Natural killer cell treated with Interleukin-12 subunit alpha and Interleukin-12 subunit beta and Interleukin-15 and Interleukin-18, amount 100 ng/mL, for 72 hours (primary cell): ENCODE results near the gene DOCK4. TPM values are rescaled to one million over a fixed set of nuclear protein-coding genes. Genes with fewer than 3 reads are reported as not detected.

Experiments
- ATAC-seq, 2 donors: fragments of 150-1000 bp; cut with Tn5 transposase in 1 of 2; sonication (Bioruptor Pico), chemical (Tn5 transposase) in 1 of 2; 2 replicates each; pipeline ENCODE4 v1.10.0; 2021
- DNase-seq: peaks from one replicate; pipeline ENCODE4 v3.0.0; 2022; ENCODE audit warnings: low spot score
- H3K27ac Mint-ChIP-seq, 2 donors: 1 replicate in 1 of 2; 2 replicates in 1 of 2; pipeline ENCODE4 v1.8.0; 2022; ENCODE audit warnings: mixed read lengths in 2 of 2, mild to moderate bottlenecking in 1 of 2, moderate library complexity in 1 of 2
- H3K27me3 Mint-ChIP-seq, 2 donors: 1 replicate in 1 of 2; 2 replicates in 1 of 2; pipeline ENCODE4 v1.8.0; 2022; ENCODE audit warnings: mixed read lengths in 2 of 2
- H3K36me3 Mint-ChIP-seq: one replicate; pipeline ENCODE4 v1.8.0; 2022; ENCODE audit warnings: mixed read lengths
- H3K4me1 Mint-ChIP-seq, 2 donors: 1 replicate in 1 of 2; 2 replicates in 1 of 2; pipeline ENCODE4 v1.8.0; 2022; ENCODE audit warnings: low read depth in 2 of 2, mixed read lengths in 2 of 2, mild to moderate bottlenecking in 1 of 2
- H3K4me3 Mint-ChIP-seq: one replicate; pipeline ENCODE4 v1.8.0; 2022; ENCODE audit warnings: mixed read lengths
- H3K9me3 Mint-ChIP-seq: 2 replicates; pipeline ENCODE4 v1.8.0; 2022; ENCODE audit warnings: mixed read lengths
- total RNA-seq, 2 donors: library from RNA; stranded (reverse); gene quantifications; one replicate each; pipeline ENCODE4 v1.2.3, GENCODE V29; 2022

DOCK4 gene
- total RNA-seq, 2 donors from 2014 or later, result 1.8 to 3.3 TPM

- DNase-seq (no peak), ATAC-seq (no peak)
- no peaks in the 10 kb centered on the region for H3K9me3 Mint-ChIP-seq
- peaks cover 2% of the 10 kb centered on the region in 2 donors for H3K27me3 Mint-ChIP-seq
- H3K36me3 Mint-ChIP-seq, result no peaks in the 10 kb centered on the region
- H3K4me1 Mint-ChIP-seq, result no peaks in the 10 kb centered on the region
- no peak overlapping the region for H3K4me3 Mint-ChIP-seq
- no peak overlapping the region for H3K27ac Mint-ChIP-seq
Measured at GRCh38 chr7:112050250-112050881, 155.8 kb downstream of the DOCK4 start.

- Mint-ChIP-seq H3K4me3 (no peak overlapping the region), H3K27me3 (peaks cover 2 to 9% of the 10 kb centered on the region in 2 donors), H3K36me3 (no peaks in the 10 kb centered on the region), H3K9me3 (no peaks in the 10 kb centered on the region), H3K27ac (no peak overlapping the region), H3K4me1 (no peaks in the 10 kb centered on the region)
- DNase-seq (no peak), ATAC-seq (no peak)
Measured at GRCh38 chr7:112049555-112050249, 156.5 kb downstream of the DOCK4 start.

GRCh38 chr7:112047421-112047820 is 158.8 kb downstream of the DOCK4 start:
- ATAC-seq (no peak), DNase-seq (no peak)
- Mint-ChIP-seq H3K27me3 (peaks cover 2 to 13% of the 10 kb centered on the region in 2 donors), H3K36me3 (no peaks in the 10 kb centered on the region), H3K4me1 (no peaks in the 10 kb centered on the region), H3K4me3 (no peak overlapping the region), H3K27ac (no peak overlapping the region), H3K9me3 (no peaks in the 10 kb centered on the region)

GRCh38 chr7:112045222-112045621 is 161.0 kb downstream of the DOCK4 start:
- H3K27ac Mint-ChIP-seq, result no peak overlapping the region
- H3K4me3 Mint-ChIP-seq, result no peak overlapping the region
- no peaks in the 10 kb centered on the region for H3K9me3 Mint-ChIP-seq
- DNase-seq (no peak), ATAC-seq (no peak)
- no peaks in the 10 kb centered on the region for H3K4me1 Mint-ChIP-seq
- no peaks in the 10 kb centered on the region for H3K36me3 Mint-ChIP-seq
- peaks cover 2 to 13% of the 10 kb centered on the region in 2 donors for H3K27me3 Mint-ChIP-seq

GRCh38 chr7:112042631-112043030 is 163.6 kb downstream of the DOCK4 start:
- H3K27me3 Mint-ChIP-seq, result peaks cover 2 to 13% of the 10 kb centered on the region in 2 donors
- no peaks in the 10 kb centered on the region for H3K4me1 Mint-ChIP-seq
- H3K27ac Mint-ChIP-seq, result no peak overlapping the region
- no peak for DNase-seq
- H3K4me3 Mint-ChIP-seq, result no peak overlapping the region
- ATAC-seq, result no peak
- H3K9me3 Mint-ChIP-seq, result no peaks in the 10 kb centered on the region
- no peaks in the 10 kb centered on the region for H3K36me3 Mint-ChIP-seq

GRCh38 chr7:112038353-112038752 is 167.8 kb downstream of the DOCK4 start:
- H3K27ac Mint-ChIP-seq, result no peak overlapping the region
- H3K27me3 Mint-ChIP-seq, result peaks cover 0 to 7% of the 10 kb centered on the region in 2 donors
- H3K4me1 Mint-ChIP-seq, result no peaks in the 10 kb centered on the region
- H3K36me3 Mint-ChIP-seq, result no peaks in the 10 kb centered on the region
- ATAC-seq (no peak), DNase-seq (no peak)
- H3K9me3 Mint-ChIP-seq, result peaks cover 2% of the 10 kb centered on the region
- no peak overlapping the region for H3K4me3 Mint-ChIP-seq

GRCh38 chr7:112036071-112036470 is 170.1 kb downstream of the DOCK4 start:
- no peak overlapping the region for H3K4me3 Mint-ChIP-seq
- ATAC-seq (no peak), DNase-seq (no peak)
- no peaks in the 10 kb centered on the region for H3K36me3 Mint-ChIP-seq
- no peak overlapping the region for H3K27ac Mint-ChIP-seq
- H3K27me3 Mint-ChIP-seq, result peaks cover 3 to 7% of the 10 kb centered on the region in 2 donors
- no peaks in the 10 kb centered on the region for H3K4me1 Mint-ChIP-seq
- H3K9me3 Mint-ChIP-seq, result peaks cover 4% of the 10 kb centered on the region

GRCh38 chr7:112031689-112032088 is 174.5 kb downstream of the DOCK4 start:
- Mint-ChIP-seq H3K36me3 (no peaks in the 10 kb centered on the region), H3K27ac (no peak overlapping the region), H3K27me3 (peaks cover 3 to 13% of the 10 kb centered on the region in 2 donors), H3K9me3 (peaks cover 8% of the 10 kb centered on the region), H3K4me1 (no peaks in the 10 kb centered on the region), H3K4me3 (no peak overlapping the region)
- ATAC-seq, result no peak
- no peak for DNase-seq

GRCh38 chr7:112025556-112025955 is 180.6 kb downstream of the DOCK4 start:
- Mint-ChIP-seq H3K9me3 (peaks cover 5% of the 10 kb centered on the region), H3K36me3 (no peaks in the 10 kb centered on the region), H3K4me1 (no peaks in the 10 kb centered on the region), H3K4me3 (no peak overlapping the region), H3K27me3 (peaks cover 0 to 2% of the 10 kb centered on the region in 2 donors), H3K27ac (no peak overlapping the region)
- DNase-seq, result no peak
- ATAC-seq, result no peak

GRCh38 chr7:112023786-112024185 is 182.4 kb downstream of the DOCK4 start:
- Mint-ChIP-seq H3K27me3 (no peaks in the 10 kb centered on the region), H3K27ac (no peak overlapping the region), H3K4me1 (no peaks in the 10 kb centered on the region), H3K4me3 (no peak overlapping the region), H3K9me3 (peaks cover 5% of the 10 kb centered on the region), H3K36me3 (no peaks in the 10 kb centered on the region)
- no peak for ATAC-seq
- DNase-seq, result no peak

GRCh38 chr7:112023282-112023681 is 182.9 kb downstream of the DOCK4 start:
- no peak overlapping the region for H3K27ac Mint-ChIP-seq
- no peak for ATAC-seq
- H3K4me3 Mint-ChIP-seq, result no peak overlapping the region
- peaks cover 5% of the 10 kb centered on the region for H3K9me3 Mint-ChIP-seq
- no peaks in the 10 kb centered on the region for H3K4me1 Mint-ChIP-seq
- DNase-seq, result no peak
- no peaks in the 10 kb centered on the region for H3K36me3 Mint-ChIP-seq
- no peaks in the 10 kb centered on the region for H3K27me3 Mint-ChIP-seq

GRCh38 chr7:112022128-112022527 is 184.1 kb downstream of the DOCK4 start:
- no peak overlapping the region for H3K27ac Mint-ChIP-seq
- peak in 1 of 2 donors; percentile 45 for ATAC-seq
- no peaks in the 10 kb centered on the region for H3K27me3 Mint-ChIP-seq
- H3K9me3 Mint-ChIP-seq, result no peaks in the 10 kb centered on the region
- no peak overlapping the region for H3K4me3 Mint-ChIP-seq
- H3K4me1 Mint-ChIP-seq, result no peaks in the 10 kb centered on the region
- no peaks in the 10 kb centered on the region for H3K36me3 Mint-ChIP-seq
- no peak for DNase-seq

- Mint-ChIP-seq H3K4me1 (no peaks in the 10 kb centered on the region), H3K9me3 (no peaks in the 10 kb centered on the region)
Measured at GRCh38 chr7:112021379-112022044, 184.7 kb downstream of the DOCK4 start.

GRCh38 chr7:112020800-112021199 is 185.4 kb downstream of the DOCK4 start:
- Mint-ChIP-seq H3K4me1 (no peaks in the 10 kb centered on the region), H3K27ac (no peak overlapping the region), H3K4me3 (no peak overlapping the region), H3K36me3 (no peaks in the 10 kb centered on the region), H3K9me3 (no peaks in the 10 kb centered on the region), H3K27me3 (no peaks in the 10 kb centered on the region)
- DNase-seq (no peak), ATAC-seq (no peak)

More at GRCh38 chr7:112021379-112022044, 184.7 kb downstream of the DOCK4 start:
- H3K4me3 Mint-ChIP-seq, result no peak overlapping the region
- no peaks in the 10 kb centered on the region for H3K27me3 Mint-ChIP-seq
- DNase-seq (no peak), ATAC-seq (no peak)
- no peak overlapping the region for H3K27ac Mint-ChIP-seq
- H3K36me3 Mint-ChIP-seq, result no peaks in the 10 kb centered on the region
